Kidney epithelial cell (primary cell): Measurements from ENCODE around the gene ZNF626. TPM values are rescaled to one million over a fixed set of nuclear protein-coding genes. Genes with fewer than 3 reads are reported as not detected.
"Not testable (repeated sequence)": the region's sequence is repeated elsewhere in the genome, so short reads cannot be mapped to it uniquely, and the experiment has no call there.

ENCODE experiments used
- DNase-seq: peaks from one replicate; pipeline ENCODE4 v3.0.0-alpha.2; 2010; ENCODE audit warnings: low read depth
- H3K27me3 ChIP-seq: 2 replicates; pipeline ENCODE4 v1.6.0; 2011; ENCODE audit warnings: low read length; ENCODE audit not compliant: control insufficient read depth, insufficient read depth
- H3K36me3 ChIP-seq: 2 replicates; pipeline ENCODE4 v1.5.1; 2011; ENCODE audit warnings: low read length; ENCODE audit not compliant: control insufficient read depth, insufficient read depth
- H3K4me3 ChIP-seq: 2 replicates; pipeline ENCODE4 v1.5.1; 2011; ENCODE audit warnings: low read depth, mild to moderate bottlenecking, control low read depth, low read length
- CTCF ChIP-seq: IDR thresholded peaks from 2 replicates; pipeline ENCODE4 v1.5.1; 2011; ENCODE audit warnings: mild to moderate bottlenecking, moderate library complexity, low read length, control low read depth, inconsistent platforms; ENCODE audit not compliant: insufficient read depth, poor library complexity, severe bottlenecking
- total RNA-seq: library from RNA; depleted of rRNA; stranded (reverse); fragments of >200 nt; gene quantifications from 2 replicates; pipeline ENCODE4 v1.2.3, GENCODE V29; 2015

Gene ZNF626
- total RNA-seq = 15.5 and 18.9 TPM in 2 replicates

GRCh38 chr19:20661150-20661819 is at the start of gene ZNF626:
ZNF626 (minus strand) TSS chr19:20661571; CDS start chr19:20661446, 125 bp downstream.
- Histone ChIP-seq H3K36me3 (no peaks in the 10 kb centered on the region), H3K27me3 (no peaks in the 10 kb centered on the region), H3K4me3 (peak within 1 kb of the TSS; percentile 72)
- peak; percentile 82 for DNase-seq
- no peak for TF ChIP-seq CTCF

DNA sequence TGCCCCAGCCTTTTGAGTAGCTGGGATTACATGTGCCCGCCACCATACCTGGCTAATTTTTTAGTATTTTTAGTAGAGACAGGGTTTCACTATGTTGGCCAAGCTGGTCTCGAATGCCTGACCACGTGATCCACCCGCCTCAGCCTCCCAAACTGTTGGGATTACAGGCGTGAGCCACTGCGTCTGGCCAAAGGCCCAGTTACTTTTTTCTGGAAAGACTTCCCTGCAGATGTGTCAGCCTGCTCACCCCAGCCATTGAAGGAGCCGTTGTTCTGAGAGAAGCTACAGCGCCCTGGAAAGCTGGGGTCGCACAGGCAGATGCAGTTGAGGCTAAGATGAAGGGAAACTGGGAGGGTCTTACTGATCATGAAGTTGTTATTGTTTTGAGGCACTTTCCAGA is 7.9 kb upstream of the ZNF626 start:
- Histone ChIP-seq H3K36me3 (no peaks in the 10 kb centered on the region), H3K27me3 (no peaks in the 10 kb centered on the region), H3K4me3 (no peak overlapping the region)
- no peak for TF ChIP-seq CTCF
- DNase-seq = no peak

DNA sequence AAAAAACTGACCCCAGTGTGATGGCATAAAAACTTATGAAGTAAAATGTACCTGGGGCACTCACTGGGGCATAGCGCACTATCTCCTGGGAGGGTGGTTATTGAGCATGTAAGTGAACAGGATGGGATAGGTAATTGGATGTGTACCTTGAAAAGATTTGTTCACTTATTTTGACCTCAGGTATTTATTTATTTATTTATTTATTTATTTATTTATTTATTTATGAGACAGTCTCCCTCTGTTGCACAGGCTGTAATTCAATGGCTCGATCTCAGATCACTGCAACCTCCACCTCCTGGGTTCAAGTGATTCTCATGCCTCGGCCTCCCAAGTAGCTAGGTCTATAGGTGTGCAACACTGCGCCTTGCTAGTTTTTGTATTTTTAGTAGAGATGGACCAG is 5.9 kb upstream of the ZNF626 start:
- Histone ChIP-seq H3K36me3 (no peaks in the 10 kb centered on the region), H3K4me3 (no peak overlapping the region), H3K27me3 (no peaks in the 10 kb centered on the region)
- TF ChIP-seq CTCF = no peak
- DNase-seq = no peak

DNA sequence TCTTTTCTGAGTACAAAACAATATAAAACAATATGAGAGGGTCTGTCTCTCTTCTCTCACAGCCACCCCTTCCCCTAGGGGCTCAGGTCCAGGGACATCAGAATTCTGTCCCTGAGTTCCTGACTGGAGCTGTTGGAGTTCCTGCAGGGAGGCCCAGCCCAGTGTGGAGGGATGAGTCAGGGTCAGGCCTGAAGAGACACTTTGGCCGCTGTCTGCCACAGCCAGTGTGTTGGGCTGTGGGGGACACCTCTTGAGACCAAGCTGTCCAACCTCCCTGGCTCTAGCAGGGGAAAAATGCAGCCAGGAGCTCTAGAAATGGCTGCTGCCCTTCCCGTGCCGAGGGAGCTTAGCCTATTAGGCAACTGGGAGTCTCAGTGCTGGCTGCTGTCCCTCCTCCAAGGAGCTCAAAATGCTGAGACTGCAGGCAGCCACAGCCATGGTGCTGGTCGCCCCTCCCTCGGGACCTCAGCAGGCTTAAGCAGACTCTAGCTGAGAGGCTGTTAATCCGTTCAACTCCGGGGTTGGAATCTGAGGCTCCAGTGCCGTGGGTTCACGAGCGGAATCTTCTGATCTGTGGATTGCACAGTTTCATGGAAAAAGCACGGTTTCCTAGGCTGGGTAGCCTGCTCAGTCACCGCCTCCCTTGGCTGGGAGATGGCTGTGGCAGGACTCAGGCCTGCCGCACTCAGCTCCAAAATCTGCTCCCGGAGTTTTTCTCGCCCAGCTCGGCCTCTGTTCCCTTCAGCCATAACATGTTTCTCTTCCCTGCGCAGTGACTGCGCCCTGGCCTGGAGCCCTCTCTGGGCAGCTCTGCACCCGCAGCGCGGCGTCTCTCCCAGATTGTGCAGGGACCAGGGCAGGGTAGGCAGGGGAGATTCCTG is 3.8 kb upstream of the ZNF626 start:
- no peak for DNase-seq
- TF ChIP-seq CTCF = no peak
- no peaks in the 10 kb centered on the region for H3K36me3 ChIP-seq
- no peaks in the 10 kb centered on the region for H3K27me3 ChIP-seq
- no peak overlapping the region for H3K4me3 ChIP-seq

- H3K27me3 ChIP-seq, H3K4me3 ChIP-seq, H3K36me3 ChIP-seq, DNase-seq: not testable (repeated sequence)
These were observed 3.1 kb upstream of the ZNF626 start for GRCh38 chr19:20664475-20664874.

DNA sequence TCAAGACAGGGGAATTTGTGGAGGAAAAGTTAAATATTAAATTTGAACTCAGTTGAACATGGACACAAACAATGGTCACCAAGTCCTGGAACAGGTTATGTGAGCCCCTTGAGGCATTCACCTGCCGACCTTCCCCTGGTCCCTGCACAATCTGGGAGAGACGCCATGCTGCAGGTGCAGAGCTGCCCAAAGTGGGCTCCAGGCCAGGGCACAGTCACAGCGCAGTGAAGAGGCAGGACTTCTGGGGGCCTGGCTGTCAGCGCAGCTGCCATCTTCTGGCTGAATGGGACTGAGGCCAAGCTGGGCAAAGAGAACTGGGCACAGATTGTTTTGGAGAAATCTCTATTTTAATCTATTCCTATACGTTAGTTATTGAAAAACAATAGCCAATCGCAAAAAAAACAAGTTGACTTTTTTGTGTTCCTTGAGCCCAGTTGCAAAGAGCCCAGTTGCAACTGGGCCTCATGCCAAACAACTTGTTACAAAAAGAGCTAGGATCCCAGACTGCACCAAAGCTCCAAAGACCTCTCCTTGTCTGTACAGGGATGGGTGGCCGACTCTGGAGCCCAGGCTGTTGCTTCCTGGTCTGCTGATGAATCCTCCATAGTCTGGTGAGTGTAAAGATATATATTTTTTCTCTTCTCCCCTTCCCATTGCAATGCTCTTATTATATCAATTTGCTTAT is 1.2 kb upstream of the ZNF626 start:
- TF ChIP-seq CTCF = no peak
- DNase-seq = no peak
- Histone ChIP-seq H3K4me3 (no peak overlapping the region), H3K36me3 (no peaks in the 10 kb centered on the region), H3K27me3 (no peaks in the 10 kb centered on the region)
